Measurements from ENCODE around the gene RANBP1.

GRCh38 chr22:20149257-20150250, 33.6 kb downstream of the RANBP1 start:
- TF ChIP-seq, protein P1, sequence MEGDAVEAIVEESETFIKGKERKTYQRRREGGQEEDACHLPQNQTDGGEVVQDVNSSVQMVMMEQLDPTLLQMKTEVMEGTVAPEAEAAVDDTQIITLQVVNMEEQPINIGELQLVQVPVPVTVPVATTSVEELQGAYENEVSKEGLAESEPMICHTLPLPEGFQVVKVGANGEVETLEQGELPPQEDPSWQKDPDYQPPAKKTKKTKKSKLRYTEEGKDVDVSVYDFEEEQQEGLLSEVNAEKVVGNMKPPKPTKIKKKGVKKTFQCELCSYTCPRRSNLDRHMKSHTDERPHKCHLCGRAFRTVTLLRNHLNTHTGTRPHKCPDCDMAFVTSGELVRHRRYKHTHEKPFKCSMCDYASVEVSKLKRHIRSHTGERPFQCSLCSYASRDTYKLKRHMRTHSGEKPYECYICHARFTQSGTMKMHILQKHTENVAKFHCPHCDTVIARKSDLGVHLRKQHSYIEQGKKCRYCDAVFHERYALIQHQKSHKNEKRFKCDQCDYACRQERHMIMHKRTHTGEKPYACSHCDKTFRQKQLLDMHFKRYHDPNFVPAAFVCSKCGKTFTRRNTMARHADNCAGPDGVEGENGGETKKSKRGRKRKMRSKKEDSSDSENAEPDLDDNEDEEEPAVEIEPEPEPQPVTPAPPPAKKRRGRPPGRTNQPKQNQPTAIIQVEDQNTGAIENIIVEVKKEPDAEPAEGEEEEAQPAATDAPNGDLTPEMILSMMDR (conservative IDR thresholded peaks at IDR 0.05), result no peak
- no peak for TF ChIP-seq EZH2 (IDR thresholded peaks at IDR 0.05; ENCODE audit: low read depth)
